GM18511 (cell line): ENCODE measurements around the gene SPIRE2.
"Not testable (repeated sequence)": the region's sequence is repeated elsewhere in the genome, so short reads cannot be mapped to it uniquely, and the experiment has no call there.

Experiments used
- ATAC-seq: cut with Tn5 transposase; IDR thresholded peaks from one replicate; pipeline ENCODE4 v1.9.1; 2021; ENCODE audit warnings: mild to moderate bottlenecking, moderate library complexity; ENCODE audit not compliant: unreplicated experiment

SPIRE2 gene

GRCh38 chr16:89863741-89864526 is 35.7 kb downstream of the SPIRE2 start:
- peak; percentile 69 for ATAC-seq

GRCh38 chr16:89864527-89864820 is 36.2 kb downstream of the SPIRE2 start:
- peak; percentile 5 for ATAC-seq

- ATAC-seq = no peak
Measured at GRCh38 chr16:89867918-89868317, 39.6 kb downstream of the SPIRE2 start.

- ATAC-seq = no peak
Measured at GRCh38 chr16:89869911-89870310, 41.6 kb downstream of the SPIRE2 start.

- no peak for ATAC-seq
Measured at GRCh38 chr16:89870440-89870839, 42.2 kb downstream of the SPIRE2 start.

GRCh38 chr16:89871895-89872294 is 43.6 kb downstream of the SPIRE2 start:
- ATAC-seq = no peak

- peak; percentile 48 for ATAC-seq
Measured at GRCh38 chr16:89873109-89873971, 45.1 kb downstream of the SPIRE2 start, which contains the start of gene TCF25. TSS of gene TCF25 (plus strand) at chr16:89873592. CDS start at chr16:89873668, 76 bp downstream.

- peak; percentile 73 for ATAC-seq
Measured at GRCh38 chr16:89873972-89874689, 45.9 kb downstream of the SPIRE2 start.

- ATAC-seq = not testable (repeated sequence)
Measured at GRCh38 chr16:89879123-89879522, 50.8 kb downstream of the SPIRE2 start.

- no peak for ATAC-seq
Measured at GRCh38 chr16:89880477-89881367, 52.4 kb downstream of the SPIRE2 start.

- ATAC-seq = no peak
Measured at GRCh38 chr16:89881368-89881730, 53.1 kb downstream of the SPIRE2 start.

- ATAC-seq = no peak
Measured at GRCh38 chr16:89883346-89884040, 55.2 kb downstream of the SPIRE2 start.

- no peak for ATAC-seq
Measured at GRCh38 chr16:89884041-89884421, 55.8 kb downstream of the SPIRE2 start.

- ATAC-seq = no peak
Measured at GRCh38 chr16:89887243-89887642, 59.0 kb downstream of the SPIRE2 start.

GRCh38 chr16:89890200-89890599 is 61.9 kb downstream of the SPIRE2 start:
- ATAC-seq = no peak

- ATAC-seq = no peak
Measured at GRCh38 chr16:89890886-89891657, 62.8 kb downstream of the SPIRE2 start.

- ATAC-seq = no peak
Measured at GRCh38 chr16:89892055-89892630, 63.9 kb downstream of the SPIRE2 start.

GRCh38 chr16:89892635-89893034 is 64.4 kb downstream of the SPIRE2 start:
- no peak for ATAC-seq
